SH-SY5Y (cell line): ENCODE measurements around the gene MEMO1.

Experiments
- GATA2 ChIP-seq: IDR thresholded peaks from 2 replicates; pipeline ENCODE4 v1.6.1; 2011; ENCODE audit warnings: mild to moderate bottlenecking, low read depth, low read length
- GATA3 ChIP-seq: IDR thresholded peaks from 2 replicates; pipeline ENCODE4 v1.6.1; 2011; ENCODE audit warnings: low read depth, mild to moderate bottlenecking, low read length, moderate library complexity

DNA sequence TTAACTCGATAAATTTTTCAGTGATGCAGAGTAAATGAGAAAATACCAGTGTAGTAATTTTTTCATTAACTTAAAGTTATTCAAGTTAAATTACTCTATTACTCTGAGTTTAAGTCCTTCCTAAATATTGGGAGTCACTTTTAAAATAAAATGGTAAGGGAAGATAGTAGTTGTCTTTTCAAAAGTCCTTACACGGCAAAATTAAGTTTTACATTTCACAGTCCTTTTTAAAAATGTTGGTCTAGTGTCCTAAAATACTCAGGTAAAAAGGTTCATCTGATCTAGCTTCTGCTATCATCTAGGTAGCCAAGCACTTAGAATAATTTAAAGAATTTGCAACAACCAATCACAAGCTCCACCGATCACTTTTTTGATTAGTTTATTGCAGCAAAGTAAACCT, 146.9 kb downstream of the MEMO1 start:
- no peak for TF ChIP-seq GATA2
- no peak for TF ChIP-seq GATA3
